DOHH2 (cell line): Measurements from ENCODE around the gene CDKN1C.

Experiments used
- H3F3A ChIP-seq: fragments of 200-600 bp; sonication (generic), shearing (Covaris generic); 2 replicates; pipeline ENCODE4 v1.6.0; 2016; ENCODE audit warnings: antibody characterized with exemption, mild to moderate bottlenecking; ENCODE audit not compliant: control insufficient read depth, insufficient read depth
- H3K27ac ChIP-seq: fragments of 200-600 bp; sonication (generic); 2 replicates; pipeline ENCODE4 v1.5.1; 2014; ENCODE audit warnings: low read depth, mild to moderate bottlenecking, low read length, moderate library complexity
- H3K27me3 ChIP-seq: fragments of 200-600 bp; sonication (generic); 2 replicates; pipeline ENCODE4 v1.6.1; 2014; ENCODE audit warnings: mild to moderate bottlenecking, low read length, mixed read lengths; ENCODE audit not compliant: control insufficient read depth
- H3K36me3 ChIP-seq: fragments of 200-600 bp; sonication (generic); 2 replicates; pipeline ENCODE4 v1.6.1; 2014; ENCODE audit warnings: mild to moderate bottlenecking, low read length, moderate library complexity, mixed read lengths; ENCODE audit not compliant: control insufficient read depth
- H3K4me1 ChIP-seq: fragments of 200-600 bp; sonication (generic); 2 replicates; pipeline ENCODE4 v1.6.1; 2014; ENCODE audit warnings: mild to moderate bottlenecking, low read length, mixed read lengths; ENCODE audit not compliant: control insufficient read depth
- H3K4me2 ChIP-seq: fragments of 200-600 bp; sonication (generic); 2 replicates; pipeline ENCODE4 v1.6.0; 2014; ENCODE audit warnings: mild to moderate bottlenecking, low read length, moderate library complexity
- H3K4me3 ChIP-seq: fragments of 200-600 bp; sonication (generic); 2 replicates; pipeline ENCODE4 v1.5.1; 2014; ENCODE audit warnings: mild to moderate bottlenecking, low read length, mixed read lengths
- H3K79me2 ChIP-seq: fragments of 200-600 bp; sonication (generic); 2 replicates; pipeline ENCODE4 v1.6.1; 2014; ENCODE audit warnings: mild to moderate bottlenecking, low read length, mixed read lengths; ENCODE audit not compliant: control insufficient read depth
- H3K9me2 ChIP-seq: fragments of 200-600 bp; sonication (generic); replicated peaks from 2 replicates; pipeline ENCODE4 v1.6.1; 2014; ENCODE audit warnings: mild to moderate bottlenecking, low read length, mixed read lengths; ENCODE audit not compliant: control insufficient read depth
- H3K9me3 ChIP-seq: fragments of 200-600 bp; sonication (generic); 2 replicates; pipeline ENCODE4 v1.6.1; 2014; ENCODE audit warnings: antibody characterized with exemption, low read length, mixed read lengths; ENCODE audit not compliant: control insufficient read depth, insufficient read depth
- H4K20me1 ChIP-seq: fragments of 200-600 bp; sonication (generic); 2 replicates; pipeline ENCODE4 v1.6.0; 2014; ENCODE audit warnings: low read depth, mild to moderate bottlenecking, antibody characterized with exemption, low read length, moderate library complexity; ENCODE audit not compliant: control insufficient read depth, insufficient read depth
- CTCF ChIP-seq: fragments of 200-600 bp; sonication (generic); IDR thresholded peaks from one replicate; pipeline ENCODE4 v1.5.1; 2014; ENCODE audit warnings: antibody characterized with exemption, mild to moderate bottlenecking, low read depth, low read length; ENCODE audit not compliant: poor library complexity, severe bottlenecking
- EZH2phosphoT487 ChIP-seq: fragments of 200-600 bp; sonication (generic); IDR thresholded peaks from 2 replicates; pipeline ENCODE4 v1.6.1; 2017; ENCODE audit warnings: borderline replicate concordance, mild to moderate bottlenecking, antibody characterized with exemption, low read length, moderate library complexity, mixed read lengths

Gene CDKN1C

GRCh38 chr11:2916114-2916891, 30.7 kb upstream of the CDKN1C start:
- no peaks in the 10 kb centered on the region for H3F3A ChIP-seq
- no peaks in the 10 kb centered on the region for H4K20me1 ChIP-seq
- no peak overlapping the region for H3K27ac ChIP-seq
- no peaks in the 10 kb centered on the region for H3K9me3 ChIP-seq
- no peaks in the 10 kb centered on the region for H3K9me2 ChIP-seq
- TF ChIP-seq CTCF (no peak), EZH2phosphoT487 (no peak)
- no peaks in the 10 kb centered on the region for H3K36me3 ChIP-seq
- no peaks in the 10 kb centered on the region for H3K27me3 ChIP-seq
- H3K79me2 ChIP-seq = no peaks in the 10 kb centered on the region
- no peak overlapping the region for H3K4me2 ChIP-seq
- H3K4me1 ChIP-seq = peaks cover 16% of the 10 kb centered on the region
- H3K4me3 ChIP-seq = no peak overlapping the region

GRCh38 chr11:2915473-2915872, 29.9 kb upstream of the CDKN1C start:
- no peaks in the 10 kb centered on the region for H3K9me2 ChIP-seq
- H3K4me1 ChIP-seq = peaks cover 16% of the 10 kb centered on the region
- no peaks in the 10 kb centered on the region for H3K27me3 ChIP-seq
- H4K20me1 ChIP-seq = no peaks in the 10 kb centered on the region
- H3K4me2 ChIP-seq = no peak overlapping the region
- H3K4me3 ChIP-seq = no peak overlapping the region
- no peaks in the 10 kb centered on the region for H3K79me2 ChIP-seq
- no peaks in the 10 kb centered on the region for H3F3A ChIP-seq
- TF ChIP-seq CTCF (no peak), EZH2phosphoT487 (no peak)
- H3K9me3 ChIP-seq = no peaks in the 10 kb centered on the region
- no peaks in the 10 kb centered on the region for H3K36me3 ChIP-seq
- no peak overlapping the region for H3K27ac ChIP-seq

- Histone ChIP-seq H3K9me2 (no peaks in the 10 kb centered on the region), H3K27ac (no peak overlapping the region), H3F3A (no peaks in the 10 kb centered on the region), H3K9me3 (no peaks in the 10 kb centered on the region), H3K4me1 (peaks cover 16% of the 10 kb centered on the region), H3K27me3 (no peaks in the 10 kb centered on the region), H4K20me1 (no peaks in the 10 kb centered on the region), H3K79me2 (no peaks in the 10 kb centered on the region), H3K4me2 (no peak overlapping the region), H3K36me3 (no peaks in the 10 kb centered on the region), H3K4me3 (no peak overlapping the region)
- no peak for TF ChIP-seq EZH2phosphoT487
- no peak for TF ChIP-seq CTCF
These were observed 29.1 kb upstream of the CDKN1C start for GRCh38 chr11:2914455-2915195.
